ENCODE measurements around the gene FGF11. TPM values are rescaled to one million over a fixed set of nuclear protein-coding genes. Genes with fewer than 3 reads are reported as not detected.
A peak's percentile ranks its signal among the peaks of the same experiment; 100 is the strongest.

The FGF11 gene
- total and polyA plus RNA-seq, 2 of the 13 experiments (the other 11 are each of a cell fraction or from before 2014, with no cell fraction given) = 0.20 to 7.6 TPM

DNA sequence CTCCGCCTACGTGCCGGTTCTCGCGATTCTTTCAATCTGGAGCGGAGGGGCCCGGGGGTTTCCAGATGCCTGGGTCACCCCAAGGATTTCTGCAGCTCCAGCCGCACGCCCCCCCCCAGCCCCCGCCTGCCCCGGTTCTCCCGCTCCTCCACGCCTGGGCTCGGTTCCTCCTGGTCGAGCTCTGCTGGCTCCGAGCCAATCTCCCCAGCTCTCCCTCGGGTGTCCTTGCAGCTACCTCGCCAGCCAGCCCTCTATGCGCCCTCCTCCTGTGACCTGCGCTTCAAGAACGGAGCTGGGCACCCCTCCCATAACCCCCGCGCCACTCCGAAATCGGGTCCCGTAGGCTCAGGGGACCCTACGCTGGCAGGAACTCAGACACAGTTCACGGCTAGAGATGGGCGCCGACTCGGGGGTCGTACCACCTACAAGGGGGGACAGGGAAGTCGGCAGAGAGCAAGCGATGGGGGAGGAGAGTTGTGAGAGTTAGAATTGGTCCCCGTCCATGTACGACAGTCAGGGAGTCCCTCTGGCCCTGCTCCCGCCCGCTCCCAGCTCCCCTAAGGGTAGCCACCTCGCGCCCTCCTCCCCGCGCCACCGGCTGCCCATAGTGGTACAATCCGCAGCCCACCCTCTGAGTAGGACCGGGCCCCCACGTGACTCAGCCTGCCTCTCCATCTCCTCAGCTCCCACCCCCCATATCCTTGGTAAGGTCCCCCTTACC lies 961 bp downstream of the FGF11 start (continued):
- TF ChIP-seq, protein P1, sequence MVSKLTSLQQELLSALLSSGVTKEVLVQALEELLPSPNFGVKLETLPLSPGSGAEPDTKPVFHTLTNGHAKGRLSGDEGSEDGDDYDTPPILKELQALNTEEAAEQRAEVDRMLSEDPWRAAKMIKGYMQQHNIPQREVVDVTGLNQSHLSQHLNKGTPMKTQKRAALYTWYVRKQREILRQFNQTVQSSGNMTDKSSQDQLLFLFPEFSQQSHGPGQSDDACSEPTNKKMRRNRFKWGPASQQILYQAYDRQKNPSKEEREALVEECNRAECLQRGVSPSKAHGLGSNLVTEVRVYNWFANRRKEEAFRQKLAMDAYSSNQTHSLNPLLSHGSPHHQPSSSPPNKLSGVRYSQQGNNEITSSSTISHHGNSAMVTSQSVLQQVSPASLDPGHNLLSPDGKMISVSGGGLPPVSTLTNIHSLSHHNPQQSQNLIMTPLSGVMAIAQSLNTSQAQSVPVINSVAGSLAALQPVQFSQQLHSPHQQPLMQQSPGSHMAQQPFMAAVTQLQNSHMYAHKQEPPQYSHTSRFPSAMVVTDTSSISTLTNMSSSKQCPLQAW (CRISPR knock-in tag; IDR thresholded peaks at IDR 0.05) = 0 out of 2 replicates have a peak, but pooled peaks have one; percentile 30
- TF ChIP-seq ZZZ3 (CRISPR knock-in tag; IDR thresholded peaks at IDR 0.05; ENCODE audit: borderline replicate concordance) (0 out of 2 replicates have a peak, but pooled peaks have one; percentile 50), CEBPG (CRISPR knock-in tag; IDR thresholded peaks at IDR 0.05) (0 out of 2 replicates have a peak, but pooled peaks have one; percentile 3), PCBP1 (IDR thresholded peaks at IDR 0.05; ENCODE audit: borderline replicate concordance, low read depth, low read length) (peak; percentile 30; the same call in 1 of the 2 replicates), SRSF4 (IDR thresholded peaks at IDR 0.05; ENCODE audit: low read depth, low read length, poor library complexity, severe bottlenecking) (no peak)

DNA sequence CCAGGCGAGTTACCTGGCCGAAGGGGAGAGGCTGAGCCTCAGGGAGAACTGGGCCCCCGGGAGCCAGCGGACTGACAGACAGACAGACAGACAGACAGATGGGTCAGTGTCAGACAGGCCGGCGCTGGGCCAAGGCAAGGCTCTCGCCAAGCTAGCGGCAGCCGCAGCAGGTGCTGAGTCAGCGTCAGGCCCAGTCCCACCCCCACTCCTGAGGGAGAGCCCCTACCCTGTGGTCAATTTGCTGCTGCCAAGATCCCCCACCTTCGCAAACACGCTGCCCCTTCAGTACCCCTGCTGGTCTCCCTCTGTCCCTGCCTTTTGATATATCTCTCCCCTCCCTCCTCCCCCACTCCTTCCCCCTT lies 1.5 kb downstream of the FGF11 start:
- Histone ChIP-seq H3K27ac (ENCODE audit: extremely low read length, insufficient read depth, low read length) (no peak overlapping the region), H3K9ac (ENCODE audit: insufficient read depth, low read depth, low read length) (peak overlapping the region; percentile 68; the same call in 1 of the 2 replicates), H4K20me1 (ENCODE audit: insufficient read depth, low read length) (no peaks in the 10 kb centered on the region), H3K4me3 (replicated peaks in 1 of 3; ENCODE audit: insufficient read depth in 1 of 3, low read depth in 2 of 3, low read length in 3 of 3) (peak overlapping the region; percentile 60 to 80 (median 73)), H3K9me3 (ENCODE audit: low read length) (no peaks in the 10 kb centered on the region), H3K79me2 (ENCODE audit: insufficient read depth, low read length) (no peaks in the 10 kb centered on the region), H3K36me3 (replicated peaks in 1 of 2; ENCODE audit: control insufficient read depth in 1 of 2, insufficient read depth in 2 of 2, low read length in 2 of 2) (no peaks in the 10 kb centered on the region), H3K4me2 (ENCODE audit: low read depth, low read length) (peak overlapping the region; percentile 94), H2AFZ (ENCODE audit: low read length) (no peak overlapping the region), H3K27me3 (ENCODE audit: control insufficient read depth in 1 of 2, insufficient read depth in 2 of 2, low read length in 2 of 2) (peaks cover 6 to 27% of the 10 kb centered on the region in 2 experiments; a peak in 4 of 5 replicates), H3K4me1 (ENCODE audit: insufficient read depth, low read length) (peaks cover 60% of the 10 kb centered on the region)
- ChIA-PET POLR2A (interaction anchor here (0.7 to 2.8 kb wide), 6 partner anchors 35 to 46 kb away, joined by 3 to 21 read pairs (median 6); partner anchors contain the start of genes PLSCR3, TMEM256 and ZBTB4), CTCF (ENCODE audit: low intra/inter-chr PET ratio, low total read pairs) (interaction anchor here (0.6 kb wide), 1 partner anchor 120 kb away, joined by 3 read pairs; no protein-coding TSS in a partner anchor)
- BruUV-seq (replicated peaks) = no TSS peak
- in situ Hi-C loops (cut with HindIII; ENCODE audit: extremely low pct_ligation_motif_present, low pct_unique_long_range_greater_than_20kb) (no loop called here), intact Hi-C loops (cut with micrococcal nuclease; ENCODE audit: unreplicated experiment) (no loop called here)
- FAIRE-seq = no peak
- 13% methylated on average over 3 of the region's 12 CpGs for WGBS (ENCODE audit: low lambda C conversion rate)
- ATAC-seq = no peak
- no peak for DNase-seq (ENCODE audit: low spot score)
- TF ChIP-seq, protein P2, sequence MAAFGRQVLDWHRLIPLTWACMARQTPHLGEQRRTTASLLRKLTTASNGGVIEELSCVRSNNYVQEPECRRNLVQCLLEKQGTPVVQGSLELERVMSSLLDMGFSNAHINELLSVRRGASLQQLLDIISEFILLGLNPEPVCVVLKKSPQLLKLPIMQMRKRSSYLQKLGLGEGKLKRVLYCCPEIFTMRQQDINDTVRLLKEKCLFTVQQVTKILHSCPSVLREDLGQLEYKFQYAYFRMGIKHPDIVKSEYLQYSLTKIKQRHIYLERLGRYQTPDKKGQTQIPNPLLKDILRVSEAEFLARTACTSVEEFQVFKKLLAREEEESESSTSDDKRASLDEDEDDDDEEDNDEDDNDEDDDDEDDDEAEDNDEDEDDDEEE (CRISPR knock-in tag; IDR thresholded peaks at IDR 0.05) = 0 out of 2 replicates have a peak, but pooled peaks have one; percentile 41
- peak; percentile 86 for TF ChIP-seq MAFG (CRISPR knock-in tag; IDR thresholded peaks at IDR 0.05)
- TF ChIP-seq ZC3H13 (CRISPR knock-in tag; IDR thresholded peaks at IDR 0.05) = 0 out of 2 replicates have a peak, but pooled peaks have one; percentile 49
- no peak for TF ChIP-seq ZNF567 (CRISPR knock-in tag; IDR thresholded peaks at IDR 0.05; ENCODE audit: borderline replicate concordance)
- TF ChIP-seq, protein P3, sequence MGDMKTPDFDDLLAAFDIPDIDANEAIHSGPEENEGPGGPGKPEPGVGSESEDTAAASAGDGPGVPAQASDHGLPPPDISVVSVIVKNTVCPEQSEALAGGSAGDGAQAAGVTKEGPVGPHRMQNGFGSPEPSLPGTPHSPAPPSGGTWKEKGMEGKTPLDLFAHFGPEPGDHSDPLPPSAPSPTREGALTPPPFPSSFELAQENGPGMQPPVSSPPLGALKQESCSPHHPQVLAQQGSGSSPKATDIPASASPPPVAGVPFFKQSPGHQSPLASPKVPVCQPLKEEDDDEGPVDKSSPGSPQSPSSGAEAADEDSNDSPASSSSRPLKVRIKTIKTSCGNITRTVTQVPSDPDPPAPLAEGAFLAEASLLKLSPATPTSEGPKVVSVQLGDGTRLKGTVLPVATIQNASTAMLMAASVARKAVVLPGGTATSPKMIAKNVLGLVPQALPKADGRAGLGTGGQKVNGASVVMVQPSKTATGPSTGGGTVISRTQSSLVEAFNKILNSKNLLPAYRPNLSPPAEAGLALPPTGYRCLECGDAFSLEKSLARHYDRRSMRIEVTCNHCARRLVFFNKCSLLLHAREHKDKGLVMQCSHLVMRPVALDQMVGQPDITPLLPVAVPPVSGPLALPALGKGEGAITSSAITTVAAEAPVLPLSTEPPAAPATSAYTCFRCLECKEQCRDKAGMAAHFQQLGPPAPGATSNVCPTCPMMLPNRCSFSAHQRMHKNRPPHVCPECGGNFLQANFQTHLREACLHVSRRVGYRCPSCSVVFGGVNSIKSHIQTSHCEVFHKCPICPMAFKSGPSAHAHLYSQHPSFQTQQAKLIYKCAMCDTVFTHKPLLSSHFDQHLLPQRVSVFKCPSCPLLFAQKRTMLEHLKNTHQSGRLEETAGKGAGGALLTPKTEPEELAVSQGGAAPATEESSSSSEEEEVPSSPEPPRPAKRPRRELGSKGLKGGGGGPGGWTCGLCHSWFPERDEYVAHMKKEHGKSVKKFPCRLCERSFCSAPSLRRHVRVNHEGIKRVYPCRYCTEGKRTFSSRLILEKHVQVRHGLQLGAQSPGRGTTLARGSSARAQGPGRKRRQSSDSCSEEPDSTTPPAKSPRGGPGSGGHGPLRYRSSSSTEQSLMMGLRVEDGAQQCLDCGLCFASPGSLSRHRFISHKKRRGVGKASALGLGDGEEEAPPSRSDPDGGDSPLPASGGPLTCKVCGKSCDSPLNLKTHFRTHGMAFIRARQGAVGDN (CRISPR knock-in tag; IDR thresholded peaks at IDR 0.05) = peak; percentile 34
- TF ChIP-seq ZNF547 (CRISPR knock-in tag; IDR thresholded peaks at IDR 0.05) = 0 out of 2 replicates have a peak, but pooled peaks have one; percentile 28
- TF ChIP-seq, protein P4, sequence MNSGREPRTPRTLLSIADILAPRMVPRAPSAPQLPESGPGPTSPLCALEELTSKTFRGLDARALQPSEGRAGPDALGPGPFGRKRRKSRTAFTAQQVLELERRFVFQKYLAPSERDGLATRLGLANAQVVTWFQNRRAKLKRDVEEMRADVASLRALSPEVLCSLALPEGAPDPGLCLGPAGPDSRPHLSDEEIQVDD (CRISPR knock-in tag; IDR thresholded peaks at IDR 0.05; ENCODE audit: borderline replicate concordance) = peak; percentile 8; the same call in 1 of the 2 replicates
- peak; percentile 84 to 90 for TF ChIP-seq MAFK (conservative IDR thresholded peaks at IDR 0.05 in 1 of 2, IDR thresholded peaks at IDR 0.05 in 1 of 2; ENCODE audit: low read length in 2 of 2)

Measured in HepG2 (cell line).